Superior temporal gyrus (tissue), 1 donor: ENCODE data around the gene LAMC3.

Source experiments
- DNase-seq: peaks from one replicate; pipeline ENCODE4 v3.0.0-alpha.2; 2016; ENCODE audit errors: extremely low spot score

Gene LAMC3

GRCh38 chr9:131008909-131009618, at the start of gene LAMC3:
TSS of gene LAMC3 (plus strand) at chr9:131009174. CDS start at chr9:131009215, 41 bp downstream.
- DNase-seq = no peak

GRCh38 chr9:130959809-130960334, 49.1 kb upstream of the LAMC3 start:
- DNase-seq = no peak

GRCh38 chr9:130960522-130961378, 48.2 kb upstream of the LAMC3 start:
- no peak for DNase-seq

GRCh38 chr9:130961511-130962300, 47.3 kb upstream of the LAMC3 start:
- DNase-seq = no peak

GRCh38 chr9:130962418-130963316, 46.3 kb upstream of the LAMC3 start:
- no peak for DNase-seq

- no peak for DNase-seq
These were observed 45.6 kb upstream of the LAMC3 start for GRCh38 chr9:130963337-130963908.

GRCh38 chr9:130963916-130964315, 45.1 kb upstream of the LAMC3 start:
- no peak for DNase-seq

- no peak for DNase-seq
These were observed 43.3 kb upstream of the LAMC3 start for GRCh38 chr9:130965680-130966079.

GRCh38 chr9:130970052-130970451, 38.9 kb upstream of the LAMC3 start:
- DNase-seq = no peak

GRCh38 chr9:130970855-130971254, 38.1 kb upstream of the LAMC3 start:
- DNase-seq = no peak

GRCh38 chr9:130971294-130971849, 37.6 kb upstream of the LAMC3 start:
- no peak for DNase-seq

- no peak for DNase-seq
These were observed 36.6 kb upstream of the LAMC3 start for GRCh38 chr9:130972277-130972956.

- DNase-seq = no peak
These were observed 35.9 kb upstream of the LAMC3 start for GRCh38 chr9:130972957-130973685.

- DNase-seq = no peak
These were observed 35.2 kb upstream of the LAMC3 start for GRCh38 chr9:130973686-130974281.

GRCh38 chr9:130974697-130975096, 34.3 kb upstream of the LAMC3 start:
- no peak for DNase-seq

- DNase-seq = no peak
These were observed 33.8 kb upstream of the LAMC3 start for GRCh38 chr9:130975156-130975555.

GRCh38 chr9:130975932-130976841, 32.8 kb upstream of the LAMC3 start:
- DNase-seq = no peak
